Kidney epithelial cell (primary cell): Measurements from ENCODE around the gene ARFRP1. TPM values are rescaled to one million over a fixed set of nuclear protein-coding genes. Genes with fewer than 3 reads are reported as not detected.

Experiments used
- DNase-seq: peaks from one replicate; pipeline ENCODE4 v3.0.0-alpha.2; 2010; ENCODE audit warnings: low read depth
- H3K27me3 ChIP-seq: 2 replicates; pipeline ENCODE4 v1.6.0; 2011; ENCODE audit warnings: low read length; ENCODE audit not compliant: control insufficient read depth, insufficient read depth
- H3K36me3 ChIP-seq: 2 replicates; pipeline ENCODE4 v1.5.1; 2011; ENCODE audit warnings: low read length; ENCODE audit not compliant: control insufficient read depth, insufficient read depth
- H3K4me3 ChIP-seq: 2 replicates; pipeline ENCODE4 v1.5.1; 2011; ENCODE audit warnings: low read depth, mild to moderate bottlenecking, control low read depth, low read length
- total RNA-seq: library from RNA; depleted of rRNA; stranded (reverse); fragments of >200 nt; gene quantifications from 2 replicates; pipeline ENCODE4 v1.2.3, GENCODE V29; 2015
- TF ChIP-seq, protein P1 (sequence below): IDR thresholded peaks from 2 replicates; pipeline ENCODE4 v1.5.1; 2011; ENCODE audit warnings: mild to moderate bottlenecking, moderate library complexity, low read length, control low read depth, inconsistent platforms; ENCODE audit not compliant: insufficient read depth, poor library complexity, severe bottlenecking

The ARFRP1 gene
- total RNA-seq, 1 donor from 2014 or later = 56.9 TPM

DNA sequence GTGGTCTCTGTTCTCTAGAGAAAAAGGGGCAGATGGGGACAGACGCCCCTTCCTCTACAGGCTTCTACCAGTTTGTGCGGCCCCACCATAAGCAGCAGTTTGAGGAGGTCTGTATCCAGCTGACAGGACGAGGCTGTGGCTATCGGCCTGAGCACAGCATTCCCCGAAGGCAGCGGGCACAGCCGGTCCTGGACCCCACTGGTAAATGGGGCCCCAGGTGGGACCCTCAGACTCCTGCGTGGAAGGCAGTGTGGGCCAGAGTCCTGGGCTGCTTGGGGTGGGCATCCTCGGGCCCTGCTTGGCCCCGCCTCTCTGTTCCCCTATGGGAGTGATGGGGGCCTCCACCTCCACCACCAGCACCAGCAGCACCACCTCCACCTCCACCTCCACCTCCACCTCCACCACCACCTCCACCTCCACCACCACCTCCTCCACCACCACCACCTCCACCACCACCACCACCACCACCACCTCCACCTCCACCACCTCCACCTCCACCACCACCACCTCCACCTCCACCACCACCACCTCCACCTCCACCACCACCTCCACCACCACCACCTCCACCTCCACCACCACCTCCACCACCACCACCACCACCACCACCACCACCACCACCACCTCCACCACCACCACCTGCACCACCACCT is 14.6 kb downstream of the ARFRP1 start:
- no peak for DNase-seq
- no peaks in the 10 kb centered on the region for H3K36me3 ChIP-seq
- TF ChIP-seq, protein P1, sequence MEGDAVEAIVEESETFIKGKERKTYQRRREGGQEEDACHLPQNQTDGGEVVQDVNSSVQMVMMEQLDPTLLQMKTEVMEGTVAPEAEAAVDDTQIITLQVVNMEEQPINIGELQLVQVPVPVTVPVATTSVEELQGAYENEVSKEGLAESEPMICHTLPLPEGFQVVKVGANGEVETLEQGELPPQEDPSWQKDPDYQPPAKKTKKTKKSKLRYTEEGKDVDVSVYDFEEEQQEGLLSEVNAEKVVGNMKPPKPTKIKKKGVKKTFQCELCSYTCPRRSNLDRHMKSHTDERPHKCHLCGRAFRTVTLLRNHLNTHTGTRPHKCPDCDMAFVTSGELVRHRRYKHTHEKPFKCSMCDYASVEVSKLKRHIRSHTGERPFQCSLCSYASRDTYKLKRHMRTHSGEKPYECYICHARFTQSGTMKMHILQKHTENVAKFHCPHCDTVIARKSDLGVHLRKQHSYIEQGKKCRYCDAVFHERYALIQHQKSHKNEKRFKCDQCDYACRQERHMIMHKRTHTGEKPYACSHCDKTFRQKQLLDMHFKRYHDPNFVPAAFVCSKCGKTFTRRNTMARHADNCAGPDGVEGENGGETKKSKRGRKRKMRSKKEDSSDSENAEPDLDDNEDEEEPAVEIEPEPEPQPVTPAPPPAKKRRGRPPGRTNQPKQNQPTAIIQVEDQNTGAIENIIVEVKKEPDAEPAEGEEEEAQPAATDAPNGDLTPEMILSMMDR = no peak
- no peak overlapping the region for H3K4me3 ChIP-seq
- no peaks in the 10 kb centered on the region for H3K27me3 ChIP-seq

DNA sequence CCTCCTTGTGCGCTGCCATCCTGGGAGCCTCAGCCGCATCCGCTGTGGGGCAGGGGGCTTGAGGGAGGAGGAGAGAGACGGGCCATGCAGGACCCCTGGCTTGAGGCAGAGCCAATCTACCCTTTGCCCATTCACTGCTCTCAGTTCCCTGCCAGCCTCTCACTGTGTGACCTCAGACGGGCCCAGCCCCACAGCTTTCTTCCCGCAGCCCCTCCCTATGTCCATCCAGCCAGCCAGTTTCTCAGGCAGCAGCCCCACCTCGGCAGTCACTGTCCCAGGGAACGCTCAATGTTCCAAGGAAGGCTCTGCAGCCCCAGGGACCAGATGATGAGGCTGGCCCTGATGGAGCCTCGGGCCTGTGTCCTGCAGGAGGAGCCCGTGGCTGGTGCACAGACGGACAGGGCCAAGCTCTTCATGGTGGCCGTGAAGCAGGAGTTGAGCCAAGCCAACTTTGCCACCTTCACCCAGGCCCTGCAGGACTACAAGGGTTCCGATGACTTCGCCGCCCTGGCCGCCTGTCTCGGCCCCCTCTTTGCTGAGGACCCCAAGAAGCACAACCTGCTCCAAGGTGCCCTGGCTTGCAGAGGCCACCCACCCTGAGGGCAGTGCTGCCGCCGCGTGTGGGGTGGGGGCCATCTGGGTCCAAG is 15.2 kb downstream of the ARFRP1 start:
- no peaks in the 10 kb centered on the region for H3K27me3 ChIP-seq
- DNase-seq = no peak
- TF ChIP-seq, protein P1 = no peak

DNA sequence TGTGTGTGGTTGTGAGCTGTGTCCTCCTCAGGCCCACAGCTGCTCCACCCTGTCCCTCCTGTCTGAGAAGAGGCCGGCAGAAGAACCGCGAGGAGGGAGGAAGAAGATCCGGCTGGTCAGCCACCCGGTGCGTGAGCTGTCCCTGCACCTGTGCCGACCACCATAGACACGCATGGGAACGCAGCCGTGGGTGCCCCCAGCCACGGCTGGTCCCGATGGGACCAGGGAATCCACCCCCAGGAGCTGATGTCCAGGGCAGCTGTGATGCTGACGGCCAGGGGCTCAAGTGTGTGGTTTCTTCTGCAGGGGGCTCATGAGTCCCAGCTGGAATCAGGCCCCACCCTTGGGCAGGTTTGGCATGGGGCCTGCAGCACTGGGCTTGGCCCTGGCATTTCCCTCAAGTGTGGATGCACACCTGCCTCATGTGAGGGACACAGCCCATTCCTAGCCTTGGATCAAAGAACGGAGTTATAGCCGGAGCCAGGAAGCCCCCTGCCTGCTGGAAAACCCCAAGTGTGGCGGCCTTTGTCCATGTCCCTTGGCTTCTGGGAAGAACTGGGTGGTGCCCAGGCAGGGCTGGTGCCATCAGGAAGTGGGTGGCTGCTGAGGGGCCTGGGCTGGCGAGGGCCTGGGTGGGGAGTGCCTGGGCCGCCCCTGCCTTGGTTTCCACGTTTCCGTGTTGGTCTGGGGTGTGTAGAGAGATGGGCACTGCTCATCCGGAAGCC is 15.9 kb downstream of the ARFRP1 start:
- Histone ChIP-seq H3K36me3 (no peaks in the 10 kb centered on the region), H3K27me3 (no peaks in the 10 kb centered on the region), H3K4me3 (no peak overlapping the region)
- no peak for DNase-seq
- TF ChIP-seq, protein P1 = no peak

More for the DNA sequence above, 15.2 kb downstream of the ARFRP1 start:
- Histone ChIP-seq H3K36me3 (no peaks in the 10 kb centered on the region), H3K4me3 (no peak overlapping the region)

DNA sequence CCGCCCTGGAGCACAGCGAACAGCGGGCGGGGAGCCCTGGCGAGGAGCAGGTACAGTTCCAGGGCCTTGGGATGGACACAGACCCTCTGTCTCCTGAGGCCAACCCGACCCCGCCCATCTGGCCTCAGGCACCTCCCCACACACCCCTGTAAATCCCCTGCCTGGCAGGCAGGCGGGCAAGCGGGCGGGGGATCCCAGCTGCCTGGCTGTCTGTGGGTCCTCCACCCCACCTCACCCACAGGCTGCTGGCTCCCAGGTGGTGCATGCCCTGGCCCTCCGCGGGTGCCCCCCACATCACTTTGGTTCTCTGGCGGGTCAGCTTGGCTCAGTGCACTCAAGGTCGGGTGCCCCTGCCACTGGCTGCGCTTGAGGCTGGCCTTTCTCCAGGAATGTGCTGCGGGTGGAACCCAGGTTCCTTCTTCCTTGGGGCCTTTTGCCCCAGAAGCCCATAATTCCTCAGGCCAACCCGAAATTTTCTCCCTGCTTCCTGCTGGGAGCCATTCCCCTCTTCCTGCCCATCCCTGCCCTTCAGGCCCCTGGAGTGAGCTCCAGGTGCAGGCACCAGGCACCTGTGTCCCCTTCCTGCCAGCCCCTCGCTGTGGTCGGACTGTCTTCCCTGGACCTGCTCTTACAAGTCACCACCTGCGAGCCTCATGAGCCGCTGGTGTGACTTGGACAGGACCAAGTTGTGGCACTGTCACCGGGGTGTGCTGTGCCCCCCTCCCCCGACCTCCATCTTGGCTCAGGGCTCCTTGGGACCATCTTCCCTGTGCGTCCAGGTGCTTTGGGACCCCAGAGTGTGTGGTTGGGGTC is 16.7 kb downstream of the ARFRP1 start:
- Histone ChIP-seq H3K27me3 (no peaks in the 10 kb centered on the region), H3K36me3 (no peaks in the 10 kb centered on the region), H3K4me3 (no peak overlapping the region)
- DNase-seq = no peak
- TF ChIP-seq, protein P1 = no peak

DNA sequence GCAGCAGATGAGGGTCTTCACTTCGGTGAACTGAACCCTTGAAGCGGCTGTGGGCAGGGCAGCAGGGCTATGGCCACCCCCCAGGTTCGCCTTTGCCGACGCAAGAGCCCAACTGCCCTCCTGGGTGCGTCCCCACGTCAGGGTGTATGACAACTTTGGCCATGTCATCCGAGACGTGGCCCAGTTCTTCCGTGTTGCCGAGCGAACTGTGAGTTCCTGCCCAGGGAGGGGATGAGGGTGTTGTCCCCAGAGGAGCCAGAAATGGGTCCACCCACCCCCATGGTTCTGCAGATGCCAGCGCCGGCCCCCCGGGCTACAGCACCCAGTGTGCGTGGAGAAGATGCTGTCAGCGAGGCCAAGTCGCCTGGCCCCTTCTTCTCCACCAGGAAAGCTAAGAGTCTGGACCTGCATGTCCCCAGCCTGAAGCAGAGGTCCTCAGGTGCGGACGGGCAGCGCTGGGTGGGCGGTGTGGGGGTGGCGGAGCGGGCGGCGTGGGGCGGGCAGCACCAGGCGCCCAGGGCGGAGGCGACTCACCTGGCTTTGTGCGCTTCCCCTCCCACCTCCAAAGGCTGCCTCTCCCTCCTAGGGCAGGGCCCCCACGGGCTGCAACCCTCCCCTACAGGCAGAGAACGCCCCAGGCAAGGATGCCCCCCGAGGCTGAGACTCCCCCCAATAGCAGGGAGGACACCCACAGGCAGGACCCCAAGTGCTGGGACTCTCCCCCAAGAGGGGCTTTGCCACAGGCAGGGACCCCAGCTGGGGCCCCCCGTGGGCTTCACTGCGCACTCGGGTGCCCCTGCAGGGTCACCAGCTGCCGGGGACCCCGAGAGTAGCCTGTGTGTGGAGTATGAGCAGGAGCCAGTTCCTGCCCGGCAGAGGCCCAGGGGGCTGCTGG is 17.5 kb downstream of the ARFRP1 start:
- DNase-seq = no peak
- TF ChIP-seq, protein P1 = no peak

More for the DNA sequence above, 17.5 kb downstream of the ARFRP1 start:
- no peak overlapping the region for H3K4me3 ChIP-seq
- H3K27me3 ChIP-seq = no peaks in the 10 kb centered on the region
- no peaks in the 10 kb centered on the region for H3K36me3 ChIP-seq
